ENCODE data around the gene WNT11.
A peak's percentile ranks its signal among the peaks of the same experiment; 100 is the strongest.
"Not testable (repeated sequence)": the region's sequence is repeated elsewhere in the genome, so short reads cannot be mapped to it uniquely, and the experiment has no call there.

The WNT11 gene

GRCh38 chr11:76201056-76201455 is 5.2 kb downstream of the WNT11 start:
- DNase-seq = no peak

DNA sequence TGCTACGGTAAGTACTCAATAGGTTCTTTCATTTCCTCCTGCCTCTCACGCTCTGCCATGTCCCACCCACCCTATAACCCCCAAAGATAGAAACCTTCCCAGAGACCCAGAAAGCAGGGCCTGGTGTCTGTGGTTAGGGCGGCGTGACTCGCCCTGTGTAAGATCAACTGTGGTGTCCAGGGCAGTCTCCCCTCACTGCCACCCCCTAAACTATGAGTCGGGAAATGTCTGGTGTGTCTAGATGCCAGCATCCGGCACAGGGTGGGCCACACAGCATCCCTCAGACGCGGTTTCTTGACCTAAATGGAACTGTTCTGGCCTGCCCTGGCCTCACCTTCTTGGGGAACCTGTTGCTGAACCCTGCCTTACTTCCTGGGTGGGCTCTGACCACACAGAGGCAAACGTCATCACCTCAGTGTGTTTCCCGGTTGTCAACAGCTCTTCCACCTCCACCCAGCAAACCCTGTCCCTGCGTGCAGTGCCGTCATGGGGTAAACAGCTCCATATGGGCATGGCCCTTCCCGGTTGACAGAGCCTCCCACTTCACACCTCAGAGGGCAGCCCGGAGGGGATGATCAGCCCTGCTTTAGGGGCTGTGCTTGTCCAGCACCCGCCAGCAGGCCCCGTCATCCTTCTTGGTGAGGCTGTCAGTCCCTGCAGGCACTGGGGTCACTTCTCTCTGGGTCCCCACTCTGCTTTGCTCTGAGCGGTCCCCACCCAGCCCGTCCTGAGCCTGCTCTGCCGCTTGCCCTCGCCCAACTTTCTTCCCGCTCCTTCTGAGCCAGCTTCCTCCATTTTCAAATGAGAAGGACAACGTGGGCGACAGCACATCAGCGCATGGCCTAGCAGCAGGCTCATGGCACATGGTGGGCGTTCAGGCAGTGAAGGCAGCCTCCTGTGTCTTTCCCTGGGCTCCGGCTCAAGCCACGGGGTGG is 6.0 kb downstream of the WNT11 start:
- DNase-seq = no peak

- not testable (repeated sequence) for DNase-seq
Measured at GRCh38 chr11:76198691-76199090, 7.6 kb downstream of the WNT11 start.

DNA sequence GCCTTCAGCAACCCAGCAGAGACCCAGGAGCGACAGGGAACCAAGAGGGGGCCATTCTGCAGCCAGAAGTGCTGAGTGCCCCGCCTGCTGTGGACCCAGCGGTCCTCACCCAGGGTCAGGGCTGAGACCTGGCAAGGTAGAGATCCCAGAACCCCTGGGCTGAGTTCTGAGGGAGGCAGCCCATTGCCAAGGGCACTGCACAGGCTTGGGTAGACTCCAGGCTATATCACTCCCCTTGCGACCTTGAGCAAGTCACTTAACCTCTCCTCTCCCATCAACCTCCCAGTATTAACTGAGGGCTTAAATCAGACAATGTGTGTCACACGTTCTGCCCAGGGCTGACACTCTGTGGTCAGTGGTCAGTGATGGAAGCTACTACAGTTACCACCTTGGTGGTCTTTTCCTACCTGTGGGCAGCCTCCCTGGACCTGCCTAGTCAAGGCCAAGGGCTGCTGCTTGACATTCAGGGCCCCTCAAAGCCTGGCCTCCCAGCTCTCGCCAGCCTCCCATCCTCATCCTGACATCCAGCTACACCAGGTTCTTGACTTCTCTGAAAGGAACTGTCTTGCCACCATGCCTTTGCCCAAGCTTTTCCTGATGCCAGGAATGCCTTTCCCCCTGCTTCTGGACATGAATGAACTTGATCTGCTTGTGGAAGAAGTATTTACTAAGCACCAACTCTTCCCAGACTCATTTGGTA is 8.2 kb downstream of the WNT11 start:
- DNase-seq = no peak

DNA sequence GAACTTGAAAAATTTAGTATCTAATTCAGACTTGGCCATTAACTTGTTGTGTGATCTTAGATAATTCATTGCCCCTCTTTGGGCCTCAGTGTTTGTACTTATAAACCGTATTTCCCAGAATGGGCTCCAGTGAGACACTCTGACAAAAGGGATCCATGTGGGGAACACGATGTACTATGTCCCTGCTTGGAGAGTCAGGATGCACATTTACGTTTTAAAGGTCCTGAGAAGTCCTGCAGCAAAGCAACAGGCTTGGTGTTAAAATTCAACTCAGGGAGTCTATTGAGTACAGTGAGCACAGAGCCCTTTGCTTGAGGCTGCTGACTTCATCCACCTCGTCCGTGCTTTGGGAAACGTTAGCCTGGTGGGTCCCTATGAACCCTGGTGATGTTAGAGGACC is 9.0 kb downstream of the WNT11 start:
- DNase-seq = no peak

DNA sequence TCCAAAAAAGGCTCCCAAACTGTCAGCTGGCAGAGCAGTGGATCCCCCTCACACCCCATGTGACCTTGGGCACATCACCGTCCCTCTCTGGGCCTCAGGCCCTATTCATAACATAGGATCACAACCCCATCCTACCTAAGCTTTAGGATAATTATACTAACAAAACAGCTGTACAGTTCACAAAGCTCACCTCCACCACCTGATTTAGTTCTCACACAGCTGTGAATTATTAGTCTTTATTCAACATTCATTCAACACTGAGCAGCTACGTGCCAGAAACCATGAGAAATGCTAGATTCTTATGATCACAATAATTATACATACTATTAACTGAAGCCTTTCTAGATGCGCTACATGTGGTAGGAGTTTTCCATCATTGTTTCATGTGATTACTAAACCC is 9.5 kb downstream of the WNT11 start:
- no peak for DNase-seq

- no peak for DNase-seq
Measured at GRCh38 chr11:76194872-76195668, 11.2 kb downstream of the WNT11 start.

DNA sequence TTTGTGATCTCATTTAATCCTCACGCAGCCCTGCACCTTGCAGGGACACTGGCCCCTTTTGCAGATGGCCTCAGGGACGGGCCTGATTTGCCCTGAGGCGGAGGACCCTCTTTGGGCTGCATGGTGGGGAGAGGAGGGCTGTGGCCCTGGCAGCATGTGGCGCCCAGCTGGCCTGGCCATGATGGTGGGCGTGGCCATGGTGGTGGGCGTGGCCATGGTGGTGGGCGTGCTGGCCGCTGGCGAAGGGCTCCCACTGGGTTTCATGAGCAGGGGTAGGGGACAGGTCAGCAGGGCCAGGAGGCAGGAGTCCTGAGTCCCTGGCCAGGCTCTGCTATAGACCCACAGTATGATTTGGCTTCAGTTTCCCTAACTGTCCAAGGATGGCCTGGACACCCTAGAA is 13.1 kb downstream of the WNT11 start:
- no peak for DNase-seq

DNA sequence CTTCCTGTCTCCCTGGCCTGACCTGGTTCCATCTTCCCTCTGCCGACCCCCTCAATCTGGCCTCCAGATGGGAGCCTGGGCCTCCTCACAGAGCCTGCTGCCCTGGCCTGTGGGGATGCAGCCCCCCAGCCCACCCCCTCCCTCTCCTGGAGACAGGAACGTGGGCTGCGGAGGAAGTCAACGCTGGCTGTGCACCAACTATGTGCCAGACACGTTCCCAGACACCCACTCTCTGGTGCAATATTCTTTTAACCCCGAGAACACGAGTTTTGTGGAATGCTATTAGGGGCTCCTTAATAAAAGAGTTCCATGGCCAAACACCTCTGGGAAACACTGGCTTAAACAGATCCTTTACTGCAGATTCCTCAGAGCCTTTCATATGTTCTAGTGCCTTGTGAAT is 15.9 kb downstream of the WNT11 start:
- DNase-seq = no peak

DNA sequence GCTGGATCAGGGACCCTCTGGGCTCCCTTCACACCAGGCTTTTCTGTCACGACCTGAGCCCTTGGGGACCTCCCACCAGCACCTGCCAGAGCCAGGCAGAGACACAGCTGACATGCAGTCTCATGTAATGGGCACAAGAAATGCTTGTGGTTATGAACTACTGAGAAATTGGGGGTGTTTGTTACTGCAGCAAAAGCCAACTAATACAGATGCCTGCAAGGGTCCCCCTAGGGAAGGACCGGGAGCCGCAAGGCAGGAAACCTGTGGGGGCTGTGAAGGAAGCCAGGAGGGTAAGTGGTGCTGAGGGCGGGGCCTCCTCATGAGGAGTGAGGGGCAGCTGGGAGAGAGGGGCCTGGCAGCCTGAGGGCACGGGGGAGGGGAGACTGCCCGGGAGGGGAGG is 16.6 kb downstream of the WNT11 start:
- no peak for DNase-seq

- DNase-seq = no peak
Measured at GRCh38 chr11:76188873-76189272, 17.4 kb downstream of the WNT11 start.

GRCh38 chr11:76186776-76187279 is 19.5 kb downstream of the WNT11 start:
- DNase-seq = no peak

DNA sequence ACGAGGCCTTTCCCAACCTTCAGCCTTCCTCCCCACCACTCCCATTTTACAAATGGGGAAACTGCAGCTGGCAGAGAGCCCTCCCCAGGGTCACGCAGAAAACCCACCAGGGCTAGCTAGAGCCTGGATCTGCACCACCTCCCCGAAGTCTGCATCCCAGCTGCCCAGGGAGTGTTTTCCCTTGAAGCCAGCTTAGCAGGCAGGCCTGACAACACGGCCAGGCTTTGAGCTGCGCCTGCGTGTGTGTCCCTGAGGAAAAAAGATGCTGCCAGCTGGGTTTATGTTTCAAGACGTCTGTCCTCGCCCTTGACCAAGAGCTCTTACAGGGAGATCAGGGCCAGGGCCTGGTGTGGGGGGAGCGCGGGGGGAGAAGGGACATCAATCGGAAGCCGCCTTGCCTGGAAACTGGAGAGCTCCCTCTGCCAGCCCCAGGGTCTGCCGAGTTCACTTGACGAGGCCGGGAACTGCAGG is 20.3 kb downstream of the WNT11 start:
- DNase-seq = no peak

GRCh38 chr11:76185511-76185910 is 20.8 kb downstream of the WNT11 start:
- DNase-seq = no peak

GRCh38 chr11:76184551-76184993 is 21.7 kb downstream of the WNT11 start:
- DNase-seq = peak; percentile 94

DNA sequence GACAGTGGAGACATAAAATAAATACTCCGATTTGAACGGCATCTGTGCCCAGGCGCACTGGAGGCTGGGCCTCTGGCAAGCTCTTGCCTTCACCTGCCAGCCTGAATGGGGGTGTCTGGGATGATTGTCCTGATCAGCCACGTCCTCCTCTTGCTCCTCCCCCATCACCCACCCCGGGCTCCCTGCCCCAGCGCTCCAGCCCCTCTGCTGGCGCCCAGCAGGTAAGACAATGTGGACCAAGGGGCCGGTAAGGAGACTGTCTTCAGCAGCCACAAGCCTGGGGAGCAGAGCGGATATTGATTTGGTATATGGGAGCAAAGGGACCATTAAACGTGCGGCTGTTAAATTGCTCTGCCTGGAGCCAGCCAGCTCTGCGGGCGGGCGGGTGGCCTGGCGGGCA is 24.9 kb downstream of the WNT11 start:
- no peak for DNase-seq

- no peak for DNase-seq
Measured at GRCh38 chr11:76179147-76179546, 27.2 kb downstream of the WNT11 start.

GRCh38 chr11:76177250-76177686 is 29.0 kb downstream of the WNT11 start:
- no peak for DNase-seq

- no peak for DNase-seq
Measured at GRCh38 chr11:76176463-76176862, 29.8 kb downstream of the WNT11 start.

- DNase-seq = no peak
Measured at GRCh38 chr11:76175783-76176182, 30.5 kb downstream of the WNT11 start.

GRCh38 chr11:76174330-76174729 is 32.0 kb downstream of the WNT11 start:
- DNase-seq = no peak

GRCh38 chr11:76173663-76174062 is 32.6 kb downstream of the WNT11 start:
- no peak for DNase-seq

DNA sequence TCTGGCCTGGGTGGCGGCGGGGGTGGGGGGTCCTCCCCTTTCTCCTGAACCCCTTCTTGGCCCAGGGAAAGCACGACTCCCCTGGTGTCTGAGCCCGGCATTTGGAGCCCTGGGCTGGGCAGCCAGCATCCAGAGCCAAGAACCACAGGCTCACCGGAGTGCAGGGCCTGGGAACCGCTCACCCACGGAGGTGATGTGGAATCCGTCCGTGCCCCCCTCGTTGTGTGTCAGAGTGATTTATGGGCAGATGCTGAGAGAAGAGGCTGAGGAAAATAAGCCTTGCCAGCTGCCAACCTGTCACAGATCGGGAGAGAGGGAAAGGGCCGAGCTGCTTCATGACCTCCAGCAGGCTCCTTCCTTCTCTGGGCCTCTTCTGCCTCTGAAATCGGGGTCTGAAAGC is 33.7 kb downstream of the WNT11 start:
- no peak for DNase-seq
